ENCODE results near the gene PDCD7.

PDCD7 gene

GRCh38 chr15:65076486-65077290, 56.9 kb downstream of the PDCD7 start, which contains the start of gene KBTBD13:
TSS of gene KBTBD13 (plus strand) at chr15:65076746. CDS start at chr15:65076816, 70 bp downstream.
- TF ChIP-seq USF1 (IDR thresholded peaks at IDR 0.05) (no peak), CREB1 (IDR thresholded peaks at IDR 0.05; ENCODE audit: low read depth) (no peak), TEAD4 (IDR thresholded peaks at IDR 0.05) (no peak), RAD21 (IDR thresholded peaks at IDR 0.05; ENCODE audit: low read depth) (no peak), EP300 (IDR thresholded peaks at IDR 0.05; ENCODE audit: borderline replicate concordance) (no peak), ZBTB7A (IDR thresholded peaks at IDR 0.05; ENCODE audit: low read depth) (no peak), CEBPB (IDR thresholded peaks at IDR 0.05) (no peak), EGR1 (IDR thresholded peaks at IDR 0.05) (no peak), YY1 (IDR thresholded peaks at IDR 0.05; ENCODE audit: low read depth) (no peak), TAF1 (IDR thresholded peaks at IDR 0.05; ENCODE audit: low read depth) (no peak), TCF12 (IDR thresholded peaks at IDR 0.05; ENCODE audit: low read depth) (no peak), REST (IDR thresholded peaks at IDR 0.05; ENCODE audit: low read depth) (no peak), FOXM1 (IDR thresholded peaks at IDR 0.05; ENCODE audit: borderline replicate concordance, low read depth) (no peak), MAX (IDR thresholded peaks at IDR 0.05) (no peak), NFIC (IDR thresholded peaks at IDR 0.05) (no peak)

- no peak for TF ChIP-seq USF1 (IDR thresholded peaks at IDR 0.05)
- no peak for TF ChIP-seq TCF12 (IDR thresholded peaks at IDR 0.05; ENCODE audit: low read depth)
- TF ChIP-seq EGR1 (IDR thresholded peaks at IDR 0.05) = no peak
- TF ChIP-seq REST (IDR thresholded peaks at IDR 0.05; ENCODE audit: low read depth) = no peak
- no peak for TF ChIP-seq MAX (IDR thresholded peaks at IDR 0.05)
- no peak for TF ChIP-seq CREB1 (IDR thresholded peaks at IDR 0.05; ENCODE audit: low read depth)
- TF ChIP-seq FOXM1 (IDR thresholded peaks at IDR 0.05; ENCODE audit: borderline replicate concordance, low read depth) = no peak
- no peak for TF ChIP-seq RAD21 (IDR thresholded peaks at IDR 0.05; ENCODE audit: low read depth)
- no peak for TF ChIP-seq TAF1 (IDR thresholded peaks at IDR 0.05; ENCODE audit: low read depth)
- TF ChIP-seq ZBTB7A (IDR thresholded peaks at IDR 0.05; ENCODE audit: low read depth) = no peak
- no peak for TF ChIP-seq NFIC (IDR thresholded peaks at IDR 0.05)
- TF ChIP-seq EP300 (IDR thresholded peaks at IDR 0.05; ENCODE audit: borderline replicate concordance) = no peak
- no peak for TF ChIP-seq TEAD4 (IDR thresholded peaks at IDR 0.05)
- TF ChIP-seq CEBPB (IDR thresholded peaks at IDR 0.05) = no peak
- no peak for TF ChIP-seq YY1 (IDR thresholded peaks at IDR 0.05; ENCODE audit: low read depth)
These were observed 61.0 kb downstream of the PDCD7 start for GRCh38 chr15:65072617-65073016.

- no peak for TF ChIP-seq ZBTB7A (IDR thresholded peaks at IDR 0.05; ENCODE audit: low read depth)
- no peak for TF ChIP-seq CREB1 (IDR thresholded peaks at IDR 0.05; ENCODE audit: low read depth)
- TF ChIP-seq EP300 (IDR thresholded peaks at IDR 0.05; ENCODE audit: borderline replicate concordance) = no peak
- TF ChIP-seq NFIC (IDR thresholded peaks at IDR 0.05) = no peak
- TF ChIP-seq USF1 (IDR thresholded peaks at IDR 0.05) = no peak
- no peak for TF ChIP-seq YY1 (IDR thresholded peaks at IDR 0.05; ENCODE audit: low read depth)
- TF ChIP-seq TCF12 (IDR thresholded peaks at IDR 0.05; ENCODE audit: low read depth) = no peak
- TF ChIP-seq MAX (IDR thresholded peaks at IDR 0.05) = no peak
- TF ChIP-seq TEAD4 (IDR thresholded peaks at IDR 0.05) = no peak
- TF ChIP-seq REST (IDR thresholded peaks at IDR 0.05; ENCODE audit: low read depth) = no peak
These were observed 61.6 kb downstream of the PDCD7 start for GRCh38 chr15:65072027-65072426.
